Parathyroid adenoma (tissue), 2 donors: ENCODE results near the gene LTN1.

ENCODE experiments used
- H2AFZ ChIP-seq: fragments of 300-600 bp; sonication (generic); one replicate; pipeline ENCODE4 v1.7.0; 2017; ENCODE audit warnings: antibody characterized with exemption, mild to moderate bottlenecking
- H3K27ac ChIP-seq: fragments of 300-600 bp; sonication (generic); one replicate; pipeline ENCODE4 v1.7.0; 2017
- H3K27me3 ChIP-seq: fragments of 300-600 bp; sonication (generic); one replicate; pipeline ENCODE4 v1.7.0; 2017; ENCODE audit warnings: low read length; ENCODE audit not compliant: control insufficient read depth, insufficient read depth
- H3K36me3 ChIP-seq: fragments of 300-600 bp; sonication (generic); one replicate; pipeline ENCODE4 v1.7.0; 2017; ENCODE audit warnings: low read length; ENCODE audit not compliant: control insufficient read depth, insufficient read depth
- H3K4me1 ChIP-seq: fragments of 300-600 bp; sonication (generic); one replicate; pipeline ENCODE4 v1.7.0; 2017; ENCODE audit warnings: control low read depth
- H3K4me2 ChIP-seq: fragments of 300-600 bp; sonication (generic); one replicate; pipeline ENCODE4 v1.7.0; 2017; ENCODE audit warnings: low read length
- H3K4me3 ChIP-seq: fragments of 300-600 bp; sonication (generic); one replicate; pipeline ENCODE4 v1.7.0; 2017; ENCODE audit warnings: low read depth, low read length
- H3K79me2 ChIP-seq: fragments of 300-600 bp; sonication (generic); one replicate; pipeline ENCODE4 v1.7.0; 2017; ENCODE audit warnings: control low read depth
- H3K9ac ChIP-seq: fragments of 300-600 bp; sonication (generic); one replicate; pipeline ENCODE4 v1.7.0; 2017; ENCODE audit warnings: mild to moderate bottlenecking
- H3K9me3 ChIP-seq: fragments of 300-600 bp; sonication (generic); one replicate; pipeline ENCODE4 v1.7.0; 2017; ENCODE audit warnings: low read length; ENCODE audit not compliant: control insufficient read depth
- TF ChIP-seq, protein P1 (sequence below): fragments of 300-600 bp; sonication (generic); IDR thresholded peaks from one replicate; pipeline ENCODE4 v1.7.0; 2017; ENCODE audit warnings: antibody characterized with exemption, mild to moderate bottlenecking
- donor health status: primary hyperparathyroidism.

LTN1 gene

DNA sequence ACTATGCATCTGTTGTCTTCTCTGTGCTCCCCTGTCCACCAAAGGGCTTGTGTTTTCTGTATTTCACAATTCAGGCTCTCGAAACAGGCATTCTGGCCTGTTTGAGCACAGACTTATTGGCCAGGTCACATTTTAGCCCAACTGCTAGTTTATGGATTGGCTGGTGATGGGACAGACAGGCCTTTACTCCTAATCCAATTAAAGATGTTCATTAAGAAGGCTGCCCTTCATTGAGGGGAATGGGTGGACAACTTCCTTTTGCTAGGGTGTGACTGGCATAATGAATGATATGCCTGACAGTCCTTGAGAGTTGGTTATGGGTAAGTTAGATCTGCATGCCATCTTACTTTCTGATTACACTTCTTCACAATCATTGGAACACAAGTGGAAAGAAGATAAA is 86.4 kb downstream of the LTN1 start:
- no peak overlapping the region for H3K27ac ChIP-seq
- H3K9me3 ChIP-seq = no peaks in the 10 kb centered on the region
- TF ChIP-seq, protein P1, sequence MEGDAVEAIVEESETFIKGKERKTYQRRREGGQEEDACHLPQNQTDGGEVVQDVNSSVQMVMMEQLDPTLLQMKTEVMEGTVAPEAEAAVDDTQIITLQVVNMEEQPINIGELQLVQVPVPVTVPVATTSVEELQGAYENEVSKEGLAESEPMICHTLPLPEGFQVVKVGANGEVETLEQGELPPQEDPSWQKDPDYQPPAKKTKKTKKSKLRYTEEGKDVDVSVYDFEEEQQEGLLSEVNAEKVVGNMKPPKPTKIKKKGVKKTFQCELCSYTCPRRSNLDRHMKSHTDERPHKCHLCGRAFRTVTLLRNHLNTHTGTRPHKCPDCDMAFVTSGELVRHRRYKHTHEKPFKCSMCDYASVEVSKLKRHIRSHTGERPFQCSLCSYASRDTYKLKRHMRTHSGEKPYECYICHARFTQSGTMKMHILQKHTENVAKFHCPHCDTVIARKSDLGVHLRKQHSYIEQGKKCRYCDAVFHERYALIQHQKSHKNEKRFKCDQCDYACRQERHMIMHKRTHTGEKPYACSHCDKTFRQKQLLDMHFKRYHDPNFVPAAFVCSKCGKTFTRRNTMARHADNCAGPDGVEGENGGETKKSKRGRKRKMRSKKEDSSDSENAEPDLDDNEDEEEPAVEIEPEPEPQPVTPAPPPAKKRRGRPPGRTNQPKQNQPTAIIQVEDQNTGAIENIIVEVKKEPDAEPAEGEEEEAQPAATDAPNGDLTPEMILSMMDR = no peak
- H3K79me2 ChIP-seq = no peaks in the 10 kb centered on the region
- H3K36me3 ChIP-seq = no peaks in the 10 kb centered on the region
- H3K27me3 ChIP-seq = no peaks in the 10 kb centered on the region
- H3K4me3 ChIP-seq = no peak overlapping the region
- no peak overlapping the region for H3K4me2 ChIP-seq
- no peak overlapping the region for H3K9ac ChIP-seq
- no peaks in the 10 kb centered on the region for H3K4me1 ChIP-seq
- H2AFZ ChIP-seq = no peak overlapping the region

- H3K9ac ChIP-seq = no peak overlapping the region
- H3K36me3 ChIP-seq = no peaks in the 10 kb centered on the region
- no peaks in the 10 kb centered on the region for H3K79me2 ChIP-seq
- H3K27me3 ChIP-seq = no peaks in the 10 kb centered on the region
- no peak overlapping the region for H2AFZ ChIP-seq
- H3K27ac ChIP-seq = no peak overlapping the region
- H3K4me2 ChIP-seq = no peak overlapping the region
- TF ChIP-seq, protein P1 = no peak
- no peaks in the 10 kb centered on the region for H3K9me3 ChIP-seq
- no peak overlapping the region for H3K4me3 ChIP-seq
- H3K4me1 ChIP-seq = no peaks in the 10 kb centered on the region
These were observed 87.7 kb downstream of the LTN1 start for GRCh38 chr21:28904961-28905435.

- no peaks in the 10 kb centered on the region for H3K27me3 ChIP-seq
- no peaks in the 10 kb centered on the region for H3K79me2 ChIP-seq
- H3K4me2 ChIP-seq = no peak overlapping the region
- TF ChIP-seq, protein P1 = no peak
- no peaks in the 10 kb centered on the region for H3K4me1 ChIP-seq
- no peaks in the 10 kb centered on the region for H3K9me3 ChIP-seq
- H2AFZ ChIP-seq = no peak overlapping the region
- H3K27ac ChIP-seq = no peak overlapping the region
- H3K9ac ChIP-seq = no peak overlapping the region
- no peaks in the 10 kb centered on the region for H3K36me3 ChIP-seq
- no peak overlapping the region for H3K4me3 ChIP-seq
These were observed 89.2 kb downstream of the LTN1 start for GRCh38 chr21:28903448-28903847.

- no peak overlapping the region for H3K4me3 ChIP-seq
- TF ChIP-seq, protein P1 = no peak
- no peaks in the 10 kb centered on the region for H3K4me1 ChIP-seq
- no peak overlapping the region for H3K9ac ChIP-seq
- no peak overlapping the region for H3K27ac ChIP-seq
- H3K79me2 ChIP-seq = no peaks in the 10 kb centered on the region
- H3K27me3 ChIP-seq = no peaks in the 10 kb centered on the region
- H3K36me3 ChIP-seq = no peaks in the 10 kb centered on the region
- no peak overlapping the region for H3K4me2 ChIP-seq
- no peaks in the 10 kb centered on the region for H3K9me3 ChIP-seq
- H2AFZ ChIP-seq = no peak overlapping the region
These were observed 92.2 kb downstream of the LTN1 start for GRCh38 chr21:28900481-28900880.

DNA sequence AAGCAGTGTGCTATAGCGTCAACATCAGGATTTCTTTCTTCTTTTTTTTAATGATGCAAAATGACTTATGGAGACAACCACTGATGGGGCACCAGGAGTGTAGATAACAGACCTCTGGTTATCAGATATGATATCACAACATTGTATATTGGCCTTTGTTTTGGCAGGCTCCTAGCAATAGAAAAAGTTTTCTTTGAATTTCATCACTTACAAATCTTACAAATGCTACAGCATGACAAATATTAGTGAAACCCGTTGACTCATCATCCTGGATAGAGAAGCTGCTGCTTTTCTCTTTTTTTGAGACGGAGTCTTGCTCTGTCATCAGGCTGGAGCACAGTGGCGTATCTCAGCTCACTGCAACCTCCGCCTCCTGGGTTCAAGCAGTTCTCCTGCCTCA is 92.9 kb downstream of the LTN1 start:
- no peaks in the 10 kb centered on the region for H3K27me3 ChIP-seq
- no peaks in the 10 kb centered on the region for H3K4me1 ChIP-seq
- H3K9me3 ChIP-seq = no peaks in the 10 kb centered on the region
- no peak overlapping the region for H3K4me2 ChIP-seq
- H3K4me3 ChIP-seq = no peak overlapping the region
- H3K36me3 ChIP-seq = no peaks in the 10 kb centered on the region
- no peak overlapping the region for H3K27ac ChIP-seq
- no peak overlapping the region for H2AFZ ChIP-seq
- H3K79me2 ChIP-seq = no peaks in the 10 kb centered on the region
- TF ChIP-seq, protein P1 = no peak
- no peak overlapping the region for H3K9ac ChIP-seq
